Renal cortical epithelial cell (primary cell): Measurements from ENCODE around the gene TRIM68. TPM values are rescaled to one million over a fixed set of nuclear protein-coding genes. Genes with fewer than 3 reads are reported as not detected.

ENCODE experiments used
- DNase-seq: peaks from one replicate; pipeline ENCODE4 v3.0.0-alpha.2; 2011; ENCODE audit warnings: low read depth
- total RNA-seq: library from RNA; depleted of rRNA; stranded (reverse); fragments of >200 nt; gene quantifications from 2 replicates; pipeline ENCODE4 v1.2.3, GENCODE V29; 2014

TRIM68 gene, protein sequence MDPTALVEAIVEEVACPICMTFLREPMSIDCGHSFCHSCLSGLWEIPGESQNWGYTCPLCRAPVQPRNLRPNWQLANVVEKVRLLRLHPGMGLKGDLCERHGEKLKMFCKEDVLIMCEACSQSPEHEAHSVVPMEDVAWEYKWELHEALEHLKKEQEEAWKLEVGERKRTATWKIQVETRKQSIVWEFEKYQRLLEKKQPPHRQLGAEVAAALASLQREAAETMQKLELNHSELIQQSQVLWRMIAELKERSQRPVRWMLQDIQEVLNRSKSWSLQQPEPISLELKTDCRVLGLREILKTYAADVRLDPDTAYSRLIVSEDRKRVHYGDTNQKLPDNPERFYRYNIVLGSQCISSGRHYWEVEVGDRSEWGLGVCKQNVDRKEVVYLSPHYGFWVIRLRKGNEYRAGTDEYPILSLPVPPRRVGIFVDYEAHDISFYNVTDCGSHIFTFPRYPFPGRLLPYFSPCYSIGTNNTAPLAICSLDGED
- 10.4 and 24.4 TPM in 2 replicates for total RNA-seq

DNA sequence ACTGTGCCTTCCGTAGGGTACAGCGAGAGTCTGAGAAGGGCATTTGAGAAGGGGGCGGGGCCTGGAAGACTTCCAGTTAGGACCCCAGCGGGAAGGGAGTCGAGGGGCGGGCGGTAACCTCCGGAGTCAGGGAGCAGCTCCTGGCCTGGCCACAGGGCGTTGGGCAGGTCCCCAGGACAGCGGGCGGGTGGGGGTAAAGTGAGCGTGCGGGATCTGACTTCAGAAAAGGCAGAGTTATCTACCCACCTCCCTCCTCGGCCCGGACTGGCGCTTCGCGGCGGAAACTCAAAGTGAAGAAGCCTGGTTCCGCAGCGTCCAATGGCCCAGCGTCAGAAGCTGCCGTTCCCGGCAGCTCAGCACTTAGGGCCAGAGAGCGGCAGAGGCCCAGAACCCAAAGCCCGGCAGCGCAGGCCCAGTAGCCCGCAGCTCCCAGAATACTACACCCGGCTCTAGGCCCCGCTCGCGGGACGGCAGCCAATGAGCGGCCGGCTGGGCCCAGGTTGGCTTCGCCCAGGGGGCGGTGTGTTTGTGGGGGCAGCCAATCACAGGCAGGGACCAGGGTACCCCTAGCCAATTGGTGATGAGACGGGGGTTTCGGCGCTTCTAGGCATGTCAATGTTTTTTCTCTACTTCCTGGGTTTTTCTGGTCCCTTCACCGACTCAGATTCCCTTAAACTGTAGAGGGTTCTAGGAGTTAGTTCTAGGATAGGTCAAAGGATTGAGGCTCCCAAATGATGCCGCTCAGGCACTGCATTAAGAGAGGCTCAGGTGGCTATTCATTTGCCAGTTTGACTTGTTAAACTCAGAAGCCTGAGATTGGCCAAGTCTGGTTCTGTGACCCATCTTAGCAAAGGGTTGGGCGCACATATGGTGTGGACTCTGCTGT, at the start of gene TRIM68:
Gene TRIM68 (minus strand): TSS at position 451 of the 886 bp plus-strand sequence. CDS start 2,727 bp downstream, outside the sequence.
- DNase-seq: peak; percentile 87

DNA sequence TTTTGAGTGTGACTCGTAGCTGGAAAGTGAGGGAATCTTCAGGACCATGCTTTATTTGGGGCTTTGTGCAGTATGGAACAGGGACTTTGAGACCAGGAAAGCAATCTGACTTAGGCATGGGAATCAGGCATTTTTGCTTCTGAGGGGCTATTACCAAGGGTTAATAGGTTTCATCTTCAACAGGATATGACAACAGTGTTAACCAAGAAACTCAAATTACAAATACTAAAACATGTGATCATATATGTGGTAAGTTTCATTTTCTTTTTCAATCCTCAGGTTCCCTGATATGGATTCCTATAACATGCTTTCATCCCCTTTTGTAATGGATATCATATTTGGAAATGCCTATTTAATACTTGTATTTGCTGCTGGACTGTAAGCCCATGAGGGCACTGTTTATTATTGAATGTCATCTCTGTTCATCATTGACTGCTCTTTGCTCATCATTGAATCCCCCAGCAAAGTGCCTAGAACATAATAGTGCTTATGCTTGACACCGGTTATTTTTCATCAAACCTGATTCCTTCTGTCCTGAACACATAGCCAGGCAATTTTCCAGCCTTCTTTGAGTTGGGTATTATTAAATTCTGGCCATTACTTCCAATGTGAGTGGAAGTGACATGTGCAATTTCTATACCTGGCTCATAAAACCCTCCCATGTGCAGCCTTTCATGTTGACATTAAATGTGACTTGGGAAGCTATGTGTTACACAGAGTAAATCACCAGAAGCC, 46.8 kb upstream of the TRIM68 start:
- no peak for DNase-seq

DNA sequence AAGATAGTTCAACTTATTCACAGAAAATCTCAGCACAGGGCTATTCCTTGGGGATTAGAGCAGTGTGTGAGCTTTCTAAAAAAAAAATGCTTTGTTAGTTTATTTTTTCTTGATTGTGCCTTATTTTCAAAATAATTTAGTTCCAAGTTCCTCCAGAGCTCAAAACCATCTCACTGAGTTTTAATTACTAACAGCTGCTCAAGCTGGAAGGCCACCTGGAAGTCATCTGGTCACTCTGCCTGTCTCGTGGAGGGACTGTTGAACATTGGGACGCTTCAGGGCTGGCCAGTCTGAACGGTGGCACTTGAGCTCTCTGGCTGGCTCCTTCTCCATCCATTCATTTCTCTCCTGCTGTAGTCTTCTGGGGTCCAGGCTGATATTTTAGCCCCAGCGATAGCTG, 39.7 kb upstream of the TRIM68 start:
- DNase-seq: no peak

DNA sequence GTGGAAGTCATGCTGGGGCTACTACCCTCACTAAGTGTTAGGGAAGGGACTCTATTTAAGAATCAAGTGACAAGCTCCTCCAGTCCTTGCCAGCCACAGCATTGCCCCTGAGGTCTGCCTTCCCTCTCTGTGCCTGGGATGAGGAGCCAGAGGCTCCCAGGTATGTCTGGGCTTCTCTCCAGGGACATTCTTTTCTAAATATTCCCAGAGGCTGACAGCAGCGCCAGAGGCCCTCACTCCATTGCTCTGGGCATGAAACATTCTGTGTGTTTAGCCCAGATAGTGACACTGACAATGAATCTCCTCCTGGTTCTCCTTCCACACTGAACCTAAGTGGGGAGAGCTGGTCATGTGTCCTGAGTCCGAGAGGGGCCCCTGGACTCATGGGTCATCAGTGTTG, 37.9 kb upstream of the TRIM68 start:
- no peak for DNase-seq

DNA sequence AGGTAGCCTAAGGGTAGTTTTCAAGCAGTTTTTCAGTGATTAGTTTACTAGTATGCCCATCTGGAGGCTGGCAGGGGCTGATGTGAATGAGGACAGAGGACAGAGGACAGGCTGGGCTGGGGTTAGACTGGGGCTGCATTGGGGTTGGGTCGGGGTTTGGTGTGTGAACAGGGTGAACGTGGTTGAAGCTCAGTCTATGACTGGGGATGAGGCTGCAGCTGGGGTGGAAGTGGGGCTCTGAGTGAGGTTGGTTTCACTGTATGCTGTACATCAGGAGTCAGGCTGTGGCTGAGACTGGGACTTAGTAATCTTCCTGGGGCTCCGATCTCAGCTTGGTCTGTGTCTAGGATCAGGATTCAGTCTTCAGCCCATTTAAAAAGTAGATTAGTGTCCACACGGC, 36.2 kb upstream of the TRIM68 start:
- DNase-seq: no peak

DNA sequence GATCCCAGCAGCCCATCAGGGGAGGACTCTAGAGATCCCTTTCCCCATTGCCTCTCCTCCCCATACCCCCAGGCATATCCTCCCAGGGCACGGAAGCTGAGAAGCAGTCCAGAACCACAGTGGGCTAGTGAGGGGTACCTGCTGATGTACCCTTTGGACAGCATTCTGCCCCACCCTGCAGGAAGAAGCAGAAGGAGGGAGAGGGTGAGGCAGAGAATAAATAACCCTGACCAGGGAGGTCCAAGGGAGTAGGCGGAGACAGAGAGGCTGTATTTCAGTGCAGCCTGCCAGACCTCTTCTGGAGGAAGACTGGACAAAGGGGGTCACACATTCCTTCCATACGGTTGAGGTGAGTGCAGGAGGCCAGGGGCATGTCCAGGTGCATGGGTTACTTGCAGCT, 35.7 kb upstream of the TRIM68 start, which contains the start of gene OR51E1:
Gene OR51E1 (plus strand): TSS at position 301 of the 400 bp plus-strand sequence. CDS start 8,545 bp downstream, outside the sequence.
- DNase-seq: no peak

DNA sequence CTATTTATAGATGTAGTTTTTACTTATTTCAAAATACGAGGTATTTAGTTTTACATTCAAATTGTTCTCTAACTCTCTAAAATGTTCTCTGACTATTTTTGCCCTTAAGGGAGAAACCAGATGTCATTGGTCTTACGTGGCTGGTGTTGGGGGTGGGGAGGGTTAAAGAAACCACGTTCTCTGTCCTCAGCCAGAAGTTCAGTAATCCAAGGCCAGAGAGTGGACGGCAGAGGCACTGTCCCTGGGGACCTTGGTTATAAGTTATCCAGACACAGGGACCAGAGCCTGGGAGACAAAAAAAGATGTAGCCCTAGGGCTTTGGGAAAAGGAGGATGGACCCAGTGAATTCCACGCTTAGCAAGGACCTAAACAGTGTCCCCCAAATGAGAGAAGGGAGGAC, 35.0 kb upstream of the TRIM68 start:
- DNase-seq: peak; percentile 1

DNA sequence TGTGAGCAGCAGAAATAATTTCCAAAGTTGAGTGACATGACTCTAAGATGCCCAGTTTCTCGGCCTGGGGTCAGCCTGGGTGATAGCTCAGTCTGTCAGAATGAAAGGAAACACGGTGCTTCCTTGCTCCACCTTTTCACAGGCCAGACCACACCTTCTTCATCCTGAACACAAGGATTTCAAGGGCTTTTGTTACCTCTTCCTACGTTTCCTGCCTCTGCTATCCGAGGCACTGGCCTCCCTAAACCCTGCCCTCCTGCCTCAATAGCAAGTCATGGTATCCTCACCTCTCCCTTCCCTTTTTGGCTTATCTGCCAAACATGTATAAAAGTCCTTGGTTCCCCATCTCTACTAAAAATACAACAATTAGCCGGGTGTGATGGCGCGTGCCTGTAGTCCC, 34.0 kb upstream of the TRIM68 start:
- no peak for DNase-seq

DNA sequence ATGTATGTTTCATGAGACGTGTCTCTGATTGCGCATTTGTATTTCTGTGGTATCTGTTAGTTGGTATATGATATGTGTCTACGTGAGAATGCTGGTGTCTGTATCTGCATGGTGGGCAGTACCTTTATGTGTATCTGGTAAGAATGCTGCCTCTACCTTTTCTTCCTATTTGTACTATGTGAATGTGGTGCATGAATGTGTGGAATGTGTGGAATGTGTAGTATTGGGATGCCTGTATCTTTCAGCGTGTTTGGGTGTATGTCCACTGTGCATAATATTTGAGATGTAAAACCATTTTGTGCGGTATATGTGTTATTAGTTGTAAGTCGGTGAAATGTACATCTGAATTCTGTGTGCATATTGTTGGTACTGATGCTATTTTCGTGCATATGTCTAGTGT, 33.5 kb upstream of the TRIM68 start:
- DNase-seq: peak; percentile 3

DNA sequence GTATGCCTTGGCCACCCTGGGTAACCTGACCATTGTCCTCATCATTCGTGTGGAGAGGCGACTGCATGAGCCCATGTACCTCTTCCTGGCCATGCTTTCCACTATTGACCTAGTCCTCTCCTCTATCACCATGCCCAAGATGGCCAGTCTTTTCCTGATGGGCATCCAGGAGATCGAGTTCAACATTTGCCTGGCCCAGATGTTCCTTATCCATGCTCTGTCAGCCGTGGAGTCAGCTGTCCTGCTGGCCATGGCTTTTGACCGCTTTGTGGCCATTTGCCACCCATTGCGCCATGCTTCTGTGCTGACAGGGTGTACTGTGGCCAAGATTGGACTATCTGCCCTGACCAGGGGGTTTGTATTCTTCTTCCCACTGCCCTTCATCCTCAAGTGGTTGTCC, 31.9 kb upstream of the TRIM68 start:
- no peak for DNase-seq

DNA sequence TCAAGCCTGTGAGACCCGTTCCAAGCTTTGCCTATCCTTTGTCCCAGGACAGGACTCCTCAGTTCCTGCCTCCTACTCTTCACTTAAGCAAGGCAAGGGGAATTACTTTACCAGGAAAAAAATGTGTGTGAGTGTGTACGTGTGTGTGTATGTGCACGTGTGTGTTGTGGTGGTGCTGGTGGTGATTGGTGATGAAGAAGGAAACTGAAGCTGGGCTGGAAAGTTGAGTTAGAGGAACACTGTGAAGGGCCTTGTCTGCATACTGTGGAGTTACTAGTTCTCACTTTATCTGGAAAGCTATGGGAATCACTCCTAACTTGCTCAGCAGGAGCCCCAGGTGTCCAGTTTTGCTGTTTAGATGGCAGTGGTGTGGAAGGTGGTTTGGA, 29.6 kb upstream of the TRIM68 start:
- DNase-seq: no peak

DNA sequence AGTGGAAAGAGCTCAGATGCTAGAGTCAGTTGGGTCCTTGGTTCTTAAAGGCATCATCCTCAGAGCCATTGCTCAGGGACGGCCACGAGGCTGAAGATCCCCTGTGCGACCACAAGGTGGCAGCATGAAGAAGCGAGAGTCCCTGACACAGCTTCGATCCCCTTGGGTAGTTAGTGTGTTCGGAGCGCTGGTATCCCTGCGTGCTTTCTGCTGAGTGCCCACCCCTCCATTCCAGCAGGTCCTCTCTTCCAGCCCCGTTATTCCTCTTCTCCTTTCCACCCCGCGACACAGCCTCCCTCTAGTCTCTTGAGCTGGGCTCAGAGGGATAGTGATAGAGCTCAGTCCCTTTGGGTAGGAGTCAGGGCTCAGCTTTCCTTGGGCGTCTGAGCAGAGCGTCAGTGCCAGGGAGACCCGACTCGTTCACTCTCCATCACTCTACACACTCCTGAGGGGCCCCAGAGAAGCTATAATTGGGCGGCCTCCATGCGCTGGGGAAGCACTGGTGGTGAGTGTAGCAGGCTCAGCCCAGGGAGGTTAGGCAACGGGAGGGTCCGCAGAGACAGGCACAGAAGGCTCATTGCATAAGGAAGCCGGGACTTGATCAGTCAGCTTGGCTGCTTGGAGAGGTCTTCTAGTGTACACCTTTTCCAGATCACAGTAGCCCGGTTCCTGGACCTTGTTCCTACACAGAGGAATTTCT, 29.1 kb upstream of the TRIM68 start, which contains the start of gene OR51D1:
Gene OR51D1 (plus strand): TSS at position 516 of the 700 bp plus-strand sequence. CDS start 2,314 bp downstream, outside the sequence.
- peak; percentile 46 for DNase-seq

DNA sequence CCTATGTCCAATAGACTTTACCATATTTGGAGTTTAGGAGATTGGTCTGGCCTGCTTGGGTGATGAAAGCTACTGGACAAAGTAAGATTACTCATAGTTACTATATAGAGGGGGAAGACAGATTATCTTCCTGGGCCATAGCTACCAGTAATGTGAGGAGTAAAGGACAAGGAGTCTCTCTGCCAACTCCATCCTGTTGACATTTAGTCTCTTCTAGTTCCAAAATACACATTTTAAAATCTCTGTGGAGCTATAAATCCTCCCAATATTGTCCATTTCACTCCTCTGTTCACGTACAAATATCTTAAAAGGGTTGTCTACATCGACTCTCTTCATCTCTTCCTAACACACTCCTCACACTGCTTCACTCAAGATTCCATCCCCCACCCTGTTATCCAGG, 28.1 kb upstream of the TRIM68 start:
- DNase-seq: no peak

DNA sequence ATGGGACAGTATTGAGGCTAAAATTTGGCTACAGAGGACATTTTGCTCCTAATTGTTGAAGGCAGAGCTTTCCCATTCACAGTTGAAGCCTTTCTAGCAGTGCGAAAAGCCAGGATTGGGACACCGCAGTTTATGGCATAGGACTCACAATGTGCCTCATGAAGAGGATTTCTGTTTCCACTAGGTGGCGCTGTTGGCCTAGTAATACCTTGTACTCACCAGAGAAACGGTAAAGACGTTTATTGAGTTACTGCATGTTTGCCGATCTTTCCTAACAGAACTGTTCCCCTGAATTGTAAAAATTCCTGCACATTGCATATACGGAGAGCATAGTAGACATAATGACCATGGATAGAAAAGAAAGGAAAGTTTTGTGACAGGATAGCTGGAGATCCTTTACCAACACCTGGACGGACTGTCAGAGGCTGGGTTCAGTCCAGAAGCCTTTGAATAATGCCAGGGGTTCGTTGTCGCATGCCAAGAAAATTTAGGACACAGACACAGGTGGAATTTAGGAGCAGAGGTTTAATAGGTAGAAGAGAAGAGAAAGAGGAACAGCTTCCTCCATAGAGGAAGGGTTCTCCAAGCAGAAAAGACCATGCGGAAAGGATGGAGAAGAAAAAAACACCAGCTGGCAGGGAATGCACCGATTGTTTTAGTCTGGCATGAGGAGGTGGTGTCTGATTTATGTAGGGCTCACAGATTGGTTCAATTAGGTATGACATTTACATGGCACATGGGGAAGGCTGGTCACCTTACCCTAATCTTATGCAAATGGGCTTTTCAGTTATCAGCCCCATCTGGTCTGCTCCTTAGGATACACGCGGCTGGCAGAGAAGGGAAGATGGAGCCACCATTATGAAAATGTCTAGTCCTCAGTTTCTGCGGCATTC, 18.4 kb upstream of the TRIM68 start:
- peak; percentile 65 for DNase-seq

DNA sequence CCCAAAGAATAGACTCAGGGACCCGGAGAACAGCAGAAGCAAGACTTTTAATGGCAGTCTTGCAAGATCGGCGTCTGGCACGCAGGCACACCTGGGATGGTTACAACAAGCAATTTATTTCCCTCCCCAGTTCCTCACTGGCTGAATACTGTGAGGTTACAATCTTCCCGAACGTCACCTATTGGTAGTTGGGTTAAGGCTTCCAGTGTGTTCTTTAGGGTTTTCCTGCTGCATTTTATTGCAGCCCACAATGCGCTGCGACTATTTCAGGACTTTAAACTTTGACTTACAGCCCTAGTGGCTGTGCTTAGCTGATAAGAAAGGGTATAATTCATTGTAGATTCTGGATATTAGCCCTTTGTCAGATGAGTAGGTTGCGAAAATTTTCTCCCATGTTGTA, 11.5 kb upstream of the TRIM68 start:
- no peak for DNase-seq

DNA sequence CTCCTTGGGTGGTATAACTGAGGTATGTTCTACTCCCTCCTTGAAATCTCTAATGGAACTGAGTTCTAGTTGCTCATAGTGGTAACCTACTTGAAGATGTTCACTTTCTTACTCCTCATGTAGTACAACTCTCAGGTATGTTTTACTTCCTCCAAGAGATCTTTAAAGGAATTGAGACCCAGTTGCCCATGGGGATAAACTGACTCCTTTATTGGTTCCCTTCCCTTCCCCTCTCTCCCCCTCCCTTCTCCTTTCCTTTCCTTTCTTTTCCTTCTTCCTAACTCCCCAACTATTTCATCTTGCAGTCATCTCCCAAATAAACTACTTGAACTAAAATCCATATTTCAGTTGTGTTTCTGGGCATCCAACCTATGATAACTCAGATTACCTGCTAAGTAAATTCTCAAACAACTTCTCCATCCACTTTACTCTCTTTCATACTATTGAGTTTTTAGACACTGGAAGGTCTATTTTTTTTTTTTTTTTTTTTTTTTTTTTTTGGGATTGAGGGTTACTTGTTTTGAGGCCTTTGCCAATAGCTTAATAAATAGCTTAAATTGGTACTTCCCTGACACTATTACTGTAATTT, 7.9 kb upstream of the TRIM68 start:
- no peak for DNase-seq

DNA sequence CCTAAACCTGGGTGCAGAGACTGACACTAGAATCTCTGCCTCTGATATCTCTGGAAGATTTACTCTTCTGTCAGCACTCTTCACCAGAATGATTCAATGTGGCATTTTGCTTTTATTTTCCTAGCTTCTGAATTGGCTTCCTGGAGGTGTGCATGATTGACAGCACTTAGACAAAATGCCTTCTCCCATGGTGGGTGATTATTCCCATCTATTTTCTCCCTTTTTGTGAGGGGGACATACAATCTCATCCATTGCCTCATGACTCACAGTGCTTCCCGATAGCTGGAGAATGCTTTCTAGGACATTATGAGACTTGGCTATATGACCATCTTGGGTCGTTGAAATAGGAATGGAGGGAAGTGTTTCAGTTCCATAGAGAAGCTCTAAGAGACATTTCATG, 4.0 kb upstream of the TRIM68 start:
- no peak for DNase-seq

DNA sequence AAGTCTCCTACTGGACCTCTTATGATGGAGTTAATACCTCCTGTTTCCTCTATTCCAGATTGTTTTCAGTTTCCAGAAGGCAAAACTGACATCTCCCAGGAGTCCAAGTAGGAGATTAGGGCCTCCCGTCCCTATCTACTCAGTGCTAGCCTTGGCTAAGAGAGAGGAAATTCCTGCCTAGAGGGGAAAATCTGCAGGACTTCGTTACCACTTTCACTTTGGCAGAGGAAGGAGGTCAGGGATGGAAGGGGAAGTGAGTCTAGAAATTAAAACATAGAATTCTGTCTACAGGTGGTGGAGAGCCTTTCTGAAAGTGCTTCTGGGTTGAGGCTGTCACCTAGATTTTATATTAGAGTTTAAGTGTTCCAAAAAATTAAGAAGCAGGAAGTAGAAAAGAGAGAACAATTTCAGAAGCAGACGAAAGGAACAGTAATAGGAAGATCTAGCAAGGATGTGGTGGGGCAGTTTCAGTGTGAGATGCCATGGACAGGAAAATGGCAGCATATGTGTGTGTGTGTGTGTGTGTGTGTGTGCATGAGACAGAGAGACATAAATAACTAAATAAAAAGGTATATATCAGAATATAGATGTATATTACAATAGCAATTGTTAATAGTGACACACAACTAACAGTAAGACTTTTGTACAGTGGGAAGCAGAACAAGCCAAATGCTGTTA, 2.4 kb upstream of the TRIM68 start:
- DNase-seq: no peak

DNA sequence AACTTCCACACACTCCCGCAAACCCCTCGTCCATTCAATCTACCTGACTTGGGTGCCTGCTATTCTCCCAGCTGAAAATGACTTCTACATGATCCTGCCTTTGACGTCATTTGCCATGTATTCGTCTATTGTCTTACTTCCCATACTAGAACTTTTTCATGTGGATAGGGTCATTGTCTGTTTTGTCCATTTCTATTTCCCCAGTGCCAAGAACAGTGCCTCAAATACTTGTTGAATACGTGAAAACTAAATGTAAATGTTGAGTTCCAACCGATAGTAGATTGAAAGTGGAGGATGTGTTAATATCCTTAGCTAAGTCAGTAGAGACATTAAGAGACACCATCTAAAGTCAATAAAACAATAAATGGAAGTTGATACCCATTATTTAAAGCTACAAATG, 935 bp downstream of the TRIM68 start:
- DNase-seq: peak; percentile 8
